B cell (primary cell): ENCODE measurements around the gene LARP4.

ENCODE experiments used
- CTCF ChIP-seq: fragments of 200-600 bp; IDR thresholded peaks from one replicate; pipeline ENCODE4 v1.8.0; 2022; ENCODE audit warnings: antibody characterized with exemption, mild to moderate bottlenecking
- EZH2 ChIP-seq: IDR thresholded peaks from 2 replicates; pipeline ENCODE4 v1.6.1; 2012; ENCODE audit warnings: borderline replicate concordance, low read depth, mild to moderate bottlenecking, moderate library complexity, low read length; ENCODE audit not compliant: insufficient read depth, poor library complexity, severe bottlenecking

- TF ChIP-seq CTCF (no peak), EZH2 (no peak)
Observed at GRCh38 chr12:50477241-50477832, 76.7 kb downstream of the LARP4 start.
